GM18519 (cell line): ENCODE data around the gene TMEM86A.

Experiments used
- ATAC-seq: cut with Tn5 transposase; IDR thresholded peaks from one replicate; pipeline ENCODE4 v1.9.1; 2021; ENCODE audit warnings: mild to moderate bottlenecking, moderate library complexity; ENCODE audit not compliant: unreplicated experiment, low FRiP score

TMEM86A gene

GRCh38 chr11:18699269-18699596 lies 654 bp downstream of the TMEM86A start:
- no peak for ATAC-seq

- ATAC-seq: no peak
Observed at GRCh38 chr11:18699848-18700261, 1.3 kb downstream of the TMEM86A start.

GRCh38 chr11:18700375-18700774 lies 1.8 kb downstream of the TMEM86A start:
- ATAC-seq: no peak

GRCh38 chr11:18700872-18701271 lies 2.3 kb downstream of the TMEM86A start:
- no peak for ATAC-seq

GRCh38 chr11:18701614-18702216 lies 3.1 kb downstream of the TMEM86A start:
- ATAC-seq: no peak

GRCh38 chr11:18703001-18703763 lies 4.6 kb downstream of the TMEM86A start:
- ATAC-seq: no peak

GRCh38 chr11:18704045-18704645 lies 5.6 kb downstream of the TMEM86A start:
- ATAC-seq: no peak

GRCh38 chr11:18704698-18705097 lies 6.1 kb downstream of the TMEM86A start:
- ATAC-seq: no peak

GRCh38 chr11:18705651-18706281 lies 7.2 kb downstream of the TMEM86A start:
- ATAC-seq: no peak

GRCh38 chr11:18706330-18707243 lies 8.0 kb downstream of the TMEM86A start:
- ATAC-seq: no peak

GRCh38 chr11:18707811-18708340 lies 9.3 kb downstream of the TMEM86A start:
- ATAC-seq: no peak

GRCh38 chr11:18709414-18709813 lies 10.8 kb downstream of the TMEM86A start:
- no peak for ATAC-seq

GRCh38 chr11:18710545-18710944 lies 12.0 kb downstream of the TMEM86A start:
- ATAC-seq: no peak

- no peak for ATAC-seq
Observed at GRCh38 chr11:18713646-18714442, 15.3 kb downstream of the TMEM86A start.

- ATAC-seq: no peak
Observed at GRCh38 chr11:18714443-18714780, 15.8 kb downstream of the TMEM86A start.

- no peak for ATAC-seq
Observed at GRCh38 chr11:18715476-18715875, 16.9 kb downstream of the TMEM86A start.

GRCh38 chr11:18720091-18720807 lies 21.7 kb downstream of the TMEM86A start:
- no peak for ATAC-seq

- ATAC-seq: peak; percentile 54
Observed at GRCh38 chr11:18720808-18721560, 22.4 kb downstream of the TMEM86A start.
